K562 (cell line): ENCODE measurements around the gene RNF6. TPM values are rescaled to one million over a fixed set of nuclear protein-coding genes. Genes with fewer than 3 reads are reported as not detected.

Experiments used
- CHD1 ChIP-seq: fragments of 200-600 bp; sonication (generic); IDR thresholded peaks from one replicate; pipeline ENCODE4 v1.6.1; 2012; ENCODE audit warnings: mild to moderate bottlenecking, moderate library complexity, low read length, inconsistent platforms
- HDAC6 ChIP-seq: IDR thresholded peaks from 2 replicates; pipeline ENCODE4 v1.6.1; 2012; ENCODE audit warnings: low read depth, mild to moderate bottlenecking, control low read depth, inconsistent platforms, low read length, moderate library complexity
- MGA ChIP-seq: fragments of 450-650 bp; IDR thresholded peaks from 2 replicates; pipeline ENCODE4 v1.6.1; 2016; ENCODE audit warnings: mild to moderate bottlenecking, moderate library complexity
- ZBTB34 ChIP-seq: fragments of 250-450 bp; sonication (Bioruptor Pico); IDR thresholded peaks from 2 replicates; pipeline ENCODE4 v1.8.0; 2021; ENCODE audit warnings: mild to moderate bottlenecking, moderate library complexity
- ZNF318 ChIP-seq, 2 experiments: fragments of 450-650 bp; IDR thresholded peaks; 2 replicates each; pipeline ENCODE4 v1.6.1; 2016; ENCODE audit warnings: mild to moderate bottlenecking in 2 of 2, borderline replicate concordance in 1 of 2, low read depth in 1 of 2, moderate library complexity in 1 of 2
- polyA plus RNA-seq, 8 experiments: library from polyadenylated mRNA; depleted of rRNA in 4 of 8; stranded (reverse) in 5 of 8; unstranded in 3 of 8; fragments of >200 nt; fragmentation: Nextera tagmentation in 2 of 8; fragmentation: Illumina TruSeq in 1 of 8; extraction: Ambion mirVana in 2 of 8; extraction: Trizol in 1 of 8; gene quantifications; 2 replicates each; pipeline versions ENCODE4 v1.2.1 to v1.2.3, GENCODE V29; 2011 to 2014; ENCODE audit warnings: inconsistent platforms in 1 of 8, missing spikeins in 1 of 8
- total RNA-seq, 7 experiments: library from RNA; depleted of rRNA in 6 of 7; stranded (reverse); fragments of >200 nt in 6 of 7; fragmentation: Illumina TruSeq in 2 of 7; extraction: Trizol in 2 of 7; gene quantifications; 2 replicates each; pipeline versions ENCODE4 v1.2.1 to v1.2.3, GENCODE V29; 2011 to 2021; ENCODE audit warnings: low replicate concordance in 1 of 7

RNF6 gene
- total and polyA plus RNA-seq, 9 of the 15 experiments (the other 6 are each of a cell fraction or from before 2014, with no cell fraction given) = 12.0 to 31.4 (median 22.3) TPM

DNA sequence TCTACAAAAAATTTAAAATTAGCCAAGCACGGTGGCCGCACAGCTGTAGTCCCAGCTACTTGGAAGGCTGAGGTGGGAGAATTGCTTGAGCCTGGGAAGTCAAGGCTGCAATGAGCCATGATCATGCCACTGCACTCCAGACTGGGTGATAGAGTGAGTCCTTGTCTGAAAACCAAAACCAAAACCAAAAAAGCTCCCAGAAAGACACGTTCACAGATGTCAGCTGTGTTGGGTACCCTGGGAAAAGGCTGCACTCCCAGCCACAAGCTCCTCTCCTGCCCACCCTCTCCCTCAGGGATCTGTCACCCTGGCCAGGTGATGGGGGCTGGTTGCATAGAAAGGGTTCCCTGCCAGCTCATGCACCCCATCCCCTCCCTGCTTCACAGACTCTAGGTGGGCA lies 53.3 kb downstream of the RNF6 start (continued):
- TF ChIP-seq MGA (no peak), ZBTB34 (CRISPR knock-in tag) (no peak), ZNF318 (IDR thresholded peaks at IDR 0.05; ENCODE audit: borderline replicate concordance in 1 of 2, low read depth in 1 of 2) (no peak), CHD1 (no peak), HDAC6 (no peak)
